EH (cell line): ENCODE results near the gene GRM8.

Experiments used
- DNase-seq: peaks from one replicate; pipeline ENCODE4 v3.0.0-alpha.2; 2015; ENCODE audit warnings: low read depth

GRM8 gene

GRCh38 chr7:126658684-126659083, 594.1 kb downstream of the GRM8 start:
- no peak for DNase-seq

- no peak for DNase-seq
Observed at GRCh38 chr7:126657599-126658358, 595.0 kb downstream of the GRM8 start.

GRCh38 chr7:126657137-126657536, 595.6 kb downstream of the GRM8 start:
- no peak for DNase-seq

GRCh38 chr7:126656165-126656564, 596.6 kb downstream of the GRM8 start:
- no peak for DNase-seq

- no peak for DNase-seq
Observed at GRCh38 chr7:126637538-126637937, 615.2 kb downstream of the GRM8 start.

- no peak for DNase-seq
Observed at GRCh38 chr7:126635545-126635944, 617.2 kb downstream of the GRM8 start.

- no peak for DNase-seq
Observed at GRCh38 chr7:126608339-126608776, 644.4 kb downstream of the GRM8 start.

- DNase-seq = no peak
Observed at GRCh38 chr7:126606331-126606730, 646.4 kb downstream of the GRM8 start.

- no peak for DNase-seq
Observed at GRCh38 chr7:126605553-126605952, 647.2 kb downstream of the GRM8 start.

- no peak for DNase-seq
Observed at GRCh38 chr7:126605056-126605455, 647.7 kb downstream of the GRM8 start.

- no peak for DNase-seq
Observed at GRCh38 chr7:126589068-126589684, 663.6 kb downstream of the GRM8 start.

GRCh38 chr7:126578338-126578737, 674.4 kb downstream of the GRM8 start:
- no peak for DNase-seq

GRCh38 chr7:126574276-126575250, 678.2 kb downstream of the GRM8 start:
- DNase-seq = no peak

- DNase-seq = no peak
Observed at GRCh38 chr7:126570845-126571244, 681.9 kb downstream of the GRM8 start.

GRCh38 chr7:126569402-126569801, 683.3 kb downstream of the GRM8 start:
- DNase-seq = no peak

- DNase-seq = no peak
Observed at GRCh38 chr7:126557271-126557670, 695.5 kb downstream of the GRM8 start.

GRCh38 chr7:126541406-126541805, 711.3 kb downstream of the GRM8 start:
- DNase-seq = no peak

GRCh38 chr7:126535176-126535575, 717.6 kb downstream of the GRM8 start:
- no peak for DNase-seq

- DNase-seq = no peak
Observed at GRCh38 chr7:126533715-126534114, 719.0 kb downstream of the GRM8 start.

- no peak for DNase-seq
Observed at GRCh38 chr7:126529833-126530232, 722.9 kb downstream of the GRM8 start.

GRCh38 chr7:126529254-126529653, 723.5 kb downstream of the GRM8 start:
- no peak for DNase-seq

GRCh38 chr7:126525906-126526305, 726.8 kb downstream of the GRM8 start:
- DNase-seq = no peak

- no peak for DNase-seq
Observed at GRCh38 chr7:126524967-126525366, 727.8 kb downstream of the GRM8 start.
